Lower leg skin (tissue), 4 donors: ENCODE measurements around the gene GTPBP4. TPM values are rescaled to one million over a fixed set of nuclear protein-coding genes. Genes with fewer than 3 reads are reported as not detected.

Source experiments
- DNase-seq, 2 donors: peaks; one replicate each; pipeline ENCODE4 v3.0.0-alpha.2; 2019; ENCODE audit warnings: low spot score in 2 of 2
- H3K4me3 ChIP-seq: fragments of 200-600 bp; sonication (generic); 2 replicates; pipeline ENCODE4 v1.5.1; 2017; ENCODE audit warnings: mild to moderate bottlenecking, low read depth; ENCODE audit not compliant: poor library complexity, severe bottlenecking
- POLR2A ChIP-seq, 2 donors: fragments of 450-650 bp; IDR thresholded peaks; one replicate each; pipeline ENCODE4 v1.6.1; 2016 to 2017; ENCODE audit warnings: antibody characterized with exemption in 2 of 2, mild to moderate bottlenecking in 1 of 2, moderate library complexity in 1 of 2
- WGBS, 2 donors: methylation state at CpG; one replicate each; pipeline ENCODE4 v1.1.5; 2018; 5-methylcytosine and 5-hydroxymethylcytosine counted together
- intact Hi-C: fragments of 100-400 bp; cut with DNase I; formaldehyde crosslinking; loops from one replicate; pipeline ENCODE4 v1.15.0; 2023; ENCODE audit warnings: low total_unique reads
- total RNA-seq, 4 donors: library from RNA; depleted of rRNA; stranded (reverse); fragments of >200 nt; gene quantifications; one replicate each; pipeline ENCODE4 v1.1.0, GENCODE V29; 2016
- TF ChIP-seq, protein P1 (sequence below), 3 donors: fragments of 450-650 bp; IDR thresholded peaks; one replicate each; pipeline ENCODE4 v1.5.1; 2016; ENCODE audit warnings: antibody characterized with exemption in 3 of 3, mild to moderate bottlenecking in 3 of 3, moderate library complexity in 2 of 3

GTPBP4 gene
- total RNA-seq, 4 donors from 2014 or later = 8.8 to 23.2 (median 15.8) TPM

DNA sequence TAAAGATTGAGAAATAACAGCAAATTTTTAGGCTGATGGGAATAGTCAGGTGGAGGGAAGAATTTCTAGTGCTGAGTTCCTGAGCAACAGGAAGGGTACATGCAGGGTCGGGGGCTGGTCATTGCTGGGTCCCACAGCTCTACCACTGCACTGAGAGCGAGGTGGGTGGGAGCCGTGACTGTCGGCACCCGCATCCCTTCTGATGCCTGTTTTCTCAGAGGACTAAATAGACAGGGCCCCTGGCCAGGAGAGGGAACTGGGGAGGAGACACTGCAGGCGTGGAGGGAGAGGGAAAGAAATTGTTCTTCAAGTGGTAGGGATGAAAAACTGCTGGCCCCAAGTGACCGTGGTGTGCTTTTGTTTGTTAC lies 7.3 kb downstream of the GTPBP4 start:
- intact Hi-C loops = no loop called here
- TF ChIP-seq, protein P1, sequence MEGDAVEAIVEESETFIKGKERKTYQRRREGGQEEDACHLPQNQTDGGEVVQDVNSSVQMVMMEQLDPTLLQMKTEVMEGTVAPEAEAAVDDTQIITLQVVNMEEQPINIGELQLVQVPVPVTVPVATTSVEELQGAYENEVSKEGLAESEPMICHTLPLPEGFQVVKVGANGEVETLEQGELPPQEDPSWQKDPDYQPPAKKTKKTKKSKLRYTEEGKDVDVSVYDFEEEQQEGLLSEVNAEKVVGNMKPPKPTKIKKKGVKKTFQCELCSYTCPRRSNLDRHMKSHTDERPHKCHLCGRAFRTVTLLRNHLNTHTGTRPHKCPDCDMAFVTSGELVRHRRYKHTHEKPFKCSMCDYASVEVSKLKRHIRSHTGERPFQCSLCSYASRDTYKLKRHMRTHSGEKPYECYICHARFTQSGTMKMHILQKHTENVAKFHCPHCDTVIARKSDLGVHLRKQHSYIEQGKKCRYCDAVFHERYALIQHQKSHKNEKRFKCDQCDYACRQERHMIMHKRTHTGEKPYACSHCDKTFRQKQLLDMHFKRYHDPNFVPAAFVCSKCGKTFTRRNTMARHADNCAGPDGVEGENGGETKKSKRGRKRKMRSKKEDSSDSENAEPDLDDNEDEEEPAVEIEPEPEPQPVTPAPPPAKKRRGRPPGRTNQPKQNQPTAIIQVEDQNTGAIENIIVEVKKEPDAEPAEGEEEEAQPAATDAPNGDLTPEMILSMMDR (IDR thresholded peaks at IDR 0.05) = no peak
- TF ChIP-seq POLR2A (IDR thresholded peaks at IDR 0.05) = no peak
- no peak overlapping the region for H3K4me3 ChIP-seq
- 91 to 92% methylated on average over 7 of the region's 7 CpGs for WGBS, 2 donors
- no peak for DNase-seq

- no peak overlapping the region for H3K4me3 ChIP-seq
- WGBS, 2 donors = 96% methylated on average over 12 of the region's 12 CpGs
- intact Hi-C loops = no loop called here
- TF ChIP-seq POLR2A (IDR thresholded peaks at IDR 0.05) = no peak
- TF ChIP-seq, protein P1 (IDR thresholded peaks at IDR 0.05) = no peak
- DNase-seq = no peak
Observed at GRCh38 chr10:996031-996430, 7.8 kb downstream of the GTPBP4 start.

- intact Hi-C loops = no loop called here
- DNase-seq = no peak
- WGBS, 2 donors = 86 to 87% methylated on average over 19 of the region's 19 CpGs
- no peak for TF ChIP-seq POLR2A (IDR thresholded peaks at IDR 0.05)
- TF ChIP-seq, protein P1 (IDR thresholded peaks at IDR 0.05) = no peak
- H3K4me3 ChIP-seq = no peak overlapping the region
Observed at GRCh38 chr10:997266-998022, 9.2 kb downstream of the GTPBP4 start.

GRCh38 chr10:1002425-1003006 lies 14.3 kb downstream of the GTPBP4 start:
- 96 to 99% methylated on average over 5 of the region's 5 CpGs for WGBS, 2 donors
- no peak overlapping the region for H3K4me3 ChIP-seq
- DNase-seq = no peak
- intact Hi-C loops = no loop called here
- TF ChIP-seq, protein P1 (IDR thresholded peaks at IDR 0.05) = no peak
- no peak for TF ChIP-seq POLR2A (IDR thresholded peaks at IDR 0.05)

DNA sequence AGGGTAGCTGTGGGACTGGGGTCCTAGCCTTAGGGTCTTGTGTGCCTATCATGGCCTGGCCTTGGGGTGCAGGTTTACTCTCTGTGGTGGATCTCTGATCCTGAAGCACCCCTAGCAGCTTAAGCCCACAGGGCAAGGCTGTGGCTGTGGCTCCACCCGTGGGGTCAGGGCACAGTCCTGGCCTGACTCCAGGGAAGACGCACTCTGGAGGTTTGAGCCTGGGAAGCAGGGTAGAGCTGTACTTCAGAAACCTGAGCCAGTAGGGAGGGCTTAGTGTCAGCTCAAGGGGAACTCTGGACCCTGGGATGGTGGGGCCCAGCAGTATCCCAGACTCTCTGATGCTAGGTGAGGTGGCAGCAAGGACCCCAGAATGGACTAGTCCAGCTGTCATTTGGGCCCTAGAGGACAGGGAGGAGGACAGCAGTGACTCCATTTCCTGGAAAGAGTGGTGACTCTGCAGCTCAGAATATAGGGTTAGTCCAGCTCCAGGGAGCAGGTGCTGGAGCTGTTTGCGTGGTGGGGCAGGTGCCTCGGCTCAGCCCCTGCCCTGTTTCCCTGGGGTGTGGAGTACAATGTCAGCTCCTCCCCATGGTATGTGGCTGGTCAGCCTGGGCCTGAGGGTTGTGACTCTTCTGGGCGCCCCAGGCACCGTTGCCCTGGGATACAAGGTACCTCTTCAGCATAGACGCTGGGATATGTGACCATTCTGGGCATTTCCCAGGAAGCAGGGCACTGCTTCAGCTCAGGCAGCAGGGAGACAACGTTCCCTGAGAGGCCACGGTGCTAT lies 15.8 kb downstream of the GTPBP4 start:
- 92 to 95% methylated on average over 9 of the region's 9 CpGs for WGBS, 2 donors

More for the DNA sequence above, 15.8 kb downstream of the GTPBP4 start:
- no peak overlapping the region for H3K4me3 ChIP-seq
- intact Hi-C loops = no loop called here
- TF ChIP-seq, protein P1 (IDR thresholded peaks at IDR 0.05) = no peak
- no peak for TF ChIP-seq POLR2A (IDR thresholded peaks at IDR 0.05)
- no peak for DNase-seq
